NCI-H1417 (cell line): ENCODE results near the gene MAVS.
A peak's percentile ranks its signal among the peaks of the same experiment; 100 is the strongest.

ENCODE experiments used
- DNase-seq, 3 experiments: peaks; one replicate each; lab custom pipeline; 2025; lab: John Stamatoyannopoulos, UW

MAVS gene

DNA sequence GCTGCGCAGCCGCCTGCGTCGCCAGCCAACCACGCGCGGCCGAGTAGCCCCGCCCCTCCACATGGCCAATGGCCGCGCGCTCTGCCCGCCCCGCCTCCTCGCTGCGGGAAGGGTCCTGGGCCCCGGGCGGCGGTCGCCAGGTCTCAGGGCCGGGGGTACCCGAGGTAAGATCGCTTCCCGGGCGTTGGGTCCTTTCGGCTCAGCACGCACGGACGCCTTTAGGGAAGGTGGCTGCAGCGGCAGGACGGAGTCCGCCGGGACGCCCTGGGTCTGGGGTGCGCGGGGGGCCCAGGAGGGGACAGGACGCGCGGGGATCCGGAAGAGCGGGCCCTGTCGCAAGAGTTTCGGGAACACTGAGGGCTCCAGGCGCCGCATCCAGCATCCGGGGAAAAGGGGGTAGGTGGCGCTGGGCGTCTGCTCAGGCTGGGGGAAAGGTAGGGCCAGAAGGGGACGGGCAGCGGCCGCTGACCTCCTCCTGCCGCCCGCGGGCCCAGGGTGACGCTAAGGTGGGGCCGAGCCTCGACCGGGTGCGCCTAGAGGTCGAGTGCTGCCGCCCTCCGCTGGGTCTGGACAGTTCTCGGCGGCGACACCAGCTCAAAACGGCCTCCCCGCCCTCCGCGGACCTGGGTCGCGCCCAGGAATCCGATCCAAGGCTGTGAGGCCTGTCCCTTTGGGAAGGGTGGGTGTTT, at the start of gene MAVS:
Gene MAVS, plus strand, starts transcription at position 95 of the 689 bp plus-strand sequence. CDS start 7,791 bp downstream, outside the sequence.
- peak; percentile 92 to 94 (median 93) for DNase-seq

DNA sequence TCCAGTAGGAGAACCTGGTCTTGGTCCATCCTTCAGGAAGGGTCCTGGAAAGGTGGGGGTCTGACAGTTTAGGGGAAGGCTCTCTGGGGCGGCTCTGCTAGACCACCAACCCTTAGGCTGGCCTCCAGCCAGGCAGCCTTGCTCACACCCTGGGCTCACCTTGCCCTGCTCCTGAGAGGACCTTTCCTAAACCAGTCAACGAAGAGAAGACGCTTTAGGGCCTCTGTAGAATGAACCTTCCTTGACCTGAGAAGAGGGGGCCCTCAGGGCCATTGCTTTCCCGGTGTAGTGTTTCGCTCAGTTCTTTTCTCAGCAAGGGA, 49.4 kb upstream of the MAVS start:
- no peak for DNase-seq

DNA sequence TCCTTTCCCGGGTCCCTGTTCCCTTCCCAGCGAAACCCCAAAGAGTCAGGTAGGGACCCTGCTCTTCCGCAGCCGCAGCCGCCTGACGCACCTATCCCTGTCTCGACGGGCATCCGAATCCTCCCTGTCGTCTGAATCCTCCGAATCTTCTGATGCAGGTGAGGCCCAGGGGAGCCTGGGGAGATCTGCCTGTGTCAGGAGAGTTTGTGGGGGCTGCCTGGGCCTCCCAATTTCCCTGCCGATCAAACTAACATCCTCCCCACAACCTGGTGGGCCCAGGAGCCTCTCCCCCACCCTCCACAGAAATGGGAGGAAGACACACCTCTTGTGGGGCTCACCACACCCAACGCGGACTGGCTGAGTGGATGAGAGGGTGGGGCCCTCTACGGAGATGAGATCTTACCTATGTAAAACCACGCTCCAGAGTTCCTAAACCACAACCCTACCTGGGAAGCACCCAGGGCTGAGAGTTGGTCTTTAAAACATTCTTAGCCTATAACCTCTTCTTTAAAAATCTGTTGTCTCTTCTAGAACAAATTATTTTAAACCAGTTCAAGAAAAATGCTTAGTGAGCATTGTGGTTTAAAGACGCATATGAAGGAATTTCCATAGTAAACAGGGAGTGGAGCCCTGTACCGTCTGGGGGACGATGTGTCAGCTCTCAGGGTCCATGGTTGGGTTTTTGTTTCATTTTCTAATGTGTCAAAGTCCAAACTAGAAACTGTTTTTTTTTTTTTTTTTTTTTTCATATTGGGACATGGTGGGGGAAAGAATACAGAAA, 48.9 kb upstream of the MAVS start:
- peak in 1 of 3 experiments; percentile 74 for DNase-seq

GRCh38 chr20:3798373-3798768, 48.3 kb upstream of the MAVS start:
- DNase-seq = no peak

DNA sequence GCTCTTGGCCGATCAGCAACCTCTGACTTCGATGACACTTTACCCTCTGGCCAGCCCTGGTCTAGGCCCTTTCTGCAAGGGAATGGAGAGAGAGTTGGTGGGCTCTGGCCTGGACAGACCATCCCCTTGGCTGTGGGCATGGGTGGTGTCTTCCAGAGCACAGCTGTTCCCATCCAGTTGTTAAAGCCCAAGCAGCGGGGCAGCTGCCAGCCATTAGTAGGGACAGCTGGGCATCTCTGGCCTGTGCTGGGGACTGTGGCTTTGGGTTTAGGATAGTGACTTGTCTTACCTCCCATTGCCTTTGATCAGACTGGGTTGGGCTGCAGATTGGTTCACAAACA, 47.8 kb upstream of the MAVS start:
- DNase-seq = no peak

DNA sequence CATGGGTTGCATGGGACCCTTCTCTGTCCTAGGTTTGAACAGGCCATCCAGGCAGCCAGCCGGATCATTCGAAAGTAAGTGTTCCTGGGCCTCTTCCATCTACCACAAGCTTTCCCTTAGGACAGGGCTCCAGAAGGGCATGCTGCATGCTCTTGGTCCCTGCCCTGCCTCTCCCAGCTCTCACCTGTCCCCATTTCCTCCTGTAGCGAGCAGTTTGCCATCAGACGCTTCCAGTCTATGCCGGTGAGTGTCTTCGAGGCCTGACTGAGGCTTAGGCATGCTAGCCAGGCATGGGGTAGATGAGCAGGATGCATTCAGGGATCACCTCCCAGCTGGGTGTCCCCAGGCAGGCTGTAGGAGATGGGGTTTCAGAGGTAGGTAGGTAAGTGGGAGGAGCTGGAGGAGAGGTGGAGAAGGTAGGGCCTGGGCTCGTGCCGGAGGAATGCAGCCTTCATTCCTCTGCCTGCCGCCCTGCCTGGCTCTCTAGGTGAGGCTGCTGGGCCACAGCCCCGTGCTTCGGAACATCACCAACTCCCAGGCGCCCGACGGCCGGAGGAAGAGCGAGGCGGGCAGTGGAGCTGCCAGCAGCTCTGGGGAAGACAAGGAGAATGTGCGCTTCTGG, 46.3 kb upstream of the MAVS start:
- peak in 1 of 3 experiments; percentile 47 for DNase-seq

DNA sequence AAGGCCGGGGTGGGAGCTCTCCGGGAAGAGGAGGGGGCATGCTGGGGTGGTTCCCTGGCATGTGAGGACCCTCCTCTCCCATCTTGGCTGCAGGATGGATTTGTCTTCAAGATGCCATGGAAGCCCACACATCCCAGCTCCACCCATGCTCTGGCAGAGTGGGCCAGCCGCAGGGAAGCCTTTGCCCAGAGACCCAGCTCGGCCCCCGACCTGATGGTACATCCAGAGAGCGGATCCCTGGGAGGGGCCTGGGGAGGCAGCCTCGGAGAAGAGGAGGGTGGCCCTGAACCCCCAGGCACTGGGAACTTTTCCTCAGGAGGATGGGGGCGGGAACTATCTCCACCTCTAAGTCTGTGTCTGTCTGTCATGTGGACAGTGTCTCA, 45.8 kb upstream of the MAVS start:
- DNase-seq = no peak

GRCh38 chr20:3801299-3801698, 45.3 kb upstream of the MAVS start:
- DNase-seq = no peak

- peak in 1 of 3 experiments; percentile 13 for DNase-seq
Observed at GRCh38 chr20:3801846-3802245, 44.8 kb upstream of the MAVS start.

- no peak for DNase-seq
Observed at GRCh38 chr20:3802524-3803239, 44.0 kb upstream of the MAVS start.

GRCh38 chr20:3803289-3803688, 43.3 kb upstream of the MAVS start:
- no peak for DNase-seq

DNA sequence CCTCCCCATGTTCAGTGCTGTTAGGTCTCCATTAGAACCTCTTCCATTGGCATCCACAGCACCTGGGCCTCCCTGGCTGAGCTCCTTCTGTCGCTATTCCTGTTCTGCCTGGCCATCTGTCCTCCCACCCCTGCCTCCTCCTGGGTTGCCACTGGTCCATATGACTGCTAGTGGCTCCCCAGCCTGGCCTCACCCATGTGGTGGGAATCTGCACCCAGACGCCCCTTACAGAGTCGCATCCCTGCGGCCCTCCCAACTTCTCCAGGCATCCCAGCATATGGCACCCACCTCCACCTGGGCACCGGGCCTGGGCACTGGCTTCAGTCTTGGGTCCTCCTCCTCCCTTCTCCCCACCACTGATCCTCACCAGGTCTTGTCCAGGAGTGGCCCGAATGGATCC, 42.8 kb upstream of the MAVS start:
- DNase-seq = no peak

DNA sequence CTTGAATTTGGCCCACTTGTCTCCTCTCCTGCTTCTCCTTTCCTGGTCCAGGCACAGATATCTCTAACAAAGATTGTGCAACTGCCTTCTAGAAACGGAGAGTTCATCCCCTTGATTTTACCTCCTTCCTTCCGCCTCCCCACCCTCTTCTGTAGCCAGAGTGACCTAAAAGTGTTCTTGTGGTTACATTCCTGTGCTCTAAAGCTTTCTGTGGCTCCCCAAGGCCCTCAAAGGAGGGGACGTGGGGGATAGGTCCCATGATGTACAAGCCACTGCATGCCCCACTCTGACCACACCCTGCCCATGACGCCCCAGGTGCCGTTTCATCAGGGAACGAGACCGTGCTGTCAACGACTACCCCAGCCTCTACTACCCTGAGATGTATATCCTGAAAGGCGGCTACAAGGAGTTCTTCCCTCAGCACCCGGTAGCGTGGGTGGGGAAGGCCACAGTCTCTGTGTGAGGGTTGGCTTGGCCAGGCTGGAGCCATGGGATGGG, 42.3 kb upstream of the MAVS start:
- DNase-seq = no peak

DNA sequence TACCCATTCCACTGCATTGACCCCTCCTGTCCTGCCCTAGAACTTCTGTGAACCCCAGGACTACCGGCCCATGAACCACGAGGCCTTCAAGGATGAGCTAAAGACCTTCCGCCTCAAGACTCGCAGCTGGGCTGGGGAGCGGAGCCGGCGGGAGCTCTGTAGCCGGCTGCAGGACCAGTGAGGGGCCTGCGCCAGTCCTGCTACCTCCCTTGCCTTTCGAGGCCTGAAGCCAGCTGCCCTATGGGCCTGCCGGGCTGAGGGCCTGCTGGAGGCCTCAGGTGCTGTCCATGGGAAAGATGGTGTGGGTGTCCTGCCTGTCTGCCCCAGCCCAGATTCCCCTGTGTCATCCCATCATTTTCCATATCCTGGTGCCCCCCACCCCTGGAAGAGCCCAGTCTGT, 41.9 kb upstream of the MAVS start:
- no peak for DNase-seq

GRCh38 chr20:3808544-3808943, 38.1 kb upstream of the MAVS start:
- no peak for DNase-seq

DNA sequence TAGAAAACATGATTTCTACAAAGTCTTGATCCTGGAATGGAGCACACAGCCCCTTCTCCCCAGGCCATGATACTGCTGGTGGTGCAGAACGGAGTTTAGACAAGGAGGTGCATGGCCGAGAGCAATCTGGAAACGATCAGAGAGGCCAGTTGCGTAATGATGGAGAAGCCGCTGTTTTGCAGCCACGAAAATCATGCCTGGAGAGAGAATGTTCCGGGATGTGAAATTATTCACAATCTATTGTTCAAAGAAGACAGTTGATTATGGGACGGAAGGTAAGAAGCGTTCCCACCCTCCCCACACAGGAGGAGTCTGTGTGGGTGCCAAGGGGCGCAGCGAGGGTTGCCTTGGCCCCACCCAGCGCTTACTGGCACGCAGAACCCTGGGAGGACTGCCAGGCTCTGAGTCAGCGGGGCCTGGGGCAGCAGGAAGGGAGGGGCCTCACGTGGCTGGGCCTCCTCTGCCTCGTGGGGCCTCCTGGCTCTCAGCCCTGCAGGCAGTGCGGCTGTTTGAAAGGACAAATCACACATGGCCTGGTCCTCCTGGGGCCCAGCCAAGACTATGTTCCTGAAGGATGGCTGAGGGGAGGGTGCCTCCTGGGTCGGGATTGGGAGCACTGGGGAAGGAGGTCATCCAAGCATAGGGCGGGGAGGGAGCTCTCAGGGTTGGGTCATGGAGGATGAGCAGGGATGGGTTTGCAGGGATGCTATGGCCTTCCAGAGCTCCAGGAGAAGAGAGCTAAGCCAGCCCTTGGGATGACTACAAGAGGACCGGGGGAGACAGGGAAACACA, 35.0 kb upstream of the MAVS start:
- peak; percentile 76 to 92 (median 87) for DNase-seq

- no peak for DNase-seq
Observed at GRCh38 chr20:3812259-3812681, 34.4 kb upstream of the MAVS start.

DNA sequence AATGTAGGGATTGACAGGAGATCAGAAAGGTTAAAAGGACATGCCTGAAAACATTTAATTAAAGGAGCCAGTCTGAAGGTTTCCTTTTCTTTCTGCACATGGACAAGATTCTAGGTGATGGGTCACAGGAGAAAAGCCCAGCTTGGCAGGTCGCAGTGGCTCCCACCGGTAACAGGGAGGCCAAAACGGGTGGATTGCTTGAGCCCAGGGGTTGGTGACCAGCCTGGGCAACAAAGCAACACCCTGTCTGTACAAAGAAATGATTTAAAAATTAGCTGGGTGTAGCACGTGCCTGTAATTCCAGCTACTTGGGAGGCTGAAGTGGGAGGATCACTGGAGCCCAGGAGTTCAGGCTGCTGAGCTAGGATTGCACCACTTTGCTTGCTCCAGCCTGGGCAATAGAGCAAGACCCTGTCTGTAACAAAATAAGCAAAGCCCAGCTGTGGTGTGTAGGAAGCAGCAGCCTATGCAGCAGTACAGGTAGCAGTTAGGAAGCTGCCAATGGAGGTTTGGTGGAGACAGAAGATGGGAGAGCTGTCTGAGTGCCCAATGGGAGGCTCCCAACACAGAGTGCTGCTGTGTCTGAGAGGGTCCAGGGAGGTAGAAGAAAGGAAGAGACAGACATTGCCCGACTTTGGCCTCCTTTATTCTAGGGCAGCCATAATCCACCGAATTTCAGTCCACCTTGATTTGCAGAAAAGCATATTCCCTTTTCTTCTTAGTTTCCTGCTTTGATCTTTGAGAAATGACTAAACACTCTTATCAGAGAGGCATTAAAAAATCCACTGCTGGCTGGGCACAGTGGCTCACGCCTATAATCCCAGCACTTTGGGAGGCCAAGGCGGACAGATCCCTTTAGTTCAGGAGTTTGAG, 33.4 kb upstream of the MAVS start:
- DNase-seq = no peak

DNA sequence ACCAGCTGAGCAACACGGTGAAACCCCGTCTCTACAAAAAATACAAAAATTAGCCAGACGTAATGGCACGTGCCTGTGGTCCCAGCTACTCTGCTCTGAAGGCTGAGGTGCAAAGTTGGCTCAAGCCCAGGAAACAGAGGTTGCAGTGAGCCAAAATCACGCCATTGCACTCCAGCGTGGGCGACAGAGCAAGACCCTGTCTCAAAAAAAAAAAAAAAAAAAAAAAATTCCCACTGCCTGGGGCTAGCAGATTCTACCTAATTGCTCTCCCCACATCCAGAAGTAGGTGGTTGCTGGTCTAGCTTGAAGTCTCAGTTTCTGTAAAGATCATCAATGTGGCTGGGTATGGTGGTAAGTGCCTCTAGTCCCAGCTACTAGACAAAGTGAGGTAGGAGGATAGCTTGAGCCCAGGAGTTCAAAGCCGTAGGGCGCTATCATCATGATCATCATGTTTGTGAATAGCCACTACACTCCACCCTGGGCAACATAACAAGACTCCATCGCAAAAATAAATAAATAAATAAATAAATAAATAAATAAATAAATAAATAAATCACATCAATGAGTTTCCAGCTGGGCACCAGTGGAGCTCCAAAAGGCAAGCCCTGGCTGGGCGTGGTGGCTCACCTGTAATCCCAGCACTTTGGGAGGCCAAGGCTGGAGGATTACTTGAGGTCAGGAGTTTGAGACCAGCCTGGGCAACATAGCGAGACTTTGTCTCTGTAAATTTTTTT, 32.6 kb upstream of the MAVS start:
- DNase-seq = no peak

GRCh38 chr20:3814928-3815495, 31.6 kb upstream of the MAVS start:
- no peak for DNase-seq
